Activated CD8-positive, alpha-beta T cell treated with anti-CD3 and anti-CD28 coated beads, Interleukin-2, amount 10 ng/mL, durations not matched to agents 7 days and 5 days (primary cell): Measurements from ENCODE around the gene LRMDA. TPM values are rescaled to one million over a fixed set of nuclear protein-coding genes. Genes with fewer than 3 reads are reported as not detected.
A peak's percentile ranks its signal among the peaks of the same experiment; 100 is the strongest.

Experiments used
- ATAC-seq: fragments of 150-1000 bp; cut with Tn5 transposase; one replicate; pipeline ENCODE4 v1.10.0; 2021; ENCODE audit warnings: moderate library complexity
- CTCF ChIA-PET: fragments of 350-600 bp; sonication (Branson Sonifier 250); formaldehyde crosslinking; loops from one replicate; lab custom pipeline; 2021; ENCODE audit warnings: antibody characterized with exemption; lab: Charles Lee
- POLR2A ChIA-PET: fragments of 350-600 bp; sonication (Branson Sonifier 250); formaldehyde crosslinking; loops from one replicate; lab custom pipeline; 2021; ENCODE audit warnings: antibody characterized with exemption; lab: Charles Lee
- DNase-seq: peaks from one replicate; pipeline ENCODE4 v3.0.0-alpha.2; 2020
- H3K27ac Mint-ChIP-seq: one replicate; pipeline ENCODE4 v1.8.0; 2021; ENCODE audit warnings: mild to moderate bottlenecking, mixed read lengths
- H3K27me3 Mint-ChIP-seq: one replicate; pipeline ENCODE4 v1.8.0; 2021; ENCODE audit warnings: low read depth, mixed read lengths
- H3K36me3 Mint-ChIP-seq: one replicate; pipeline ENCODE4 v1.8.0; 2021; ENCODE audit warnings: low read depth, mixed read lengths
- H3K4me1 Mint-ChIP-seq: one replicate; pipeline ENCODE4 v1.8.0; 2021; ENCODE audit warnings: low read depth, mixed read lengths
- H3K4me3 Mint-ChIP-seq: one replicate; pipeline ENCODE4 v1.8.0; 2021; ENCODE audit warnings: mild to moderate bottlenecking, mixed read lengths
- H3K9me3 Mint-ChIP-seq: one replicate; pipeline ENCODE4 v1.8.0; 2022; ENCODE audit warnings: mixed read lengths; ENCODE audit not compliant: insufficient read depth
- total RNA-seq, 2 experiments: library from RNA; stranded (reverse); gene quantifications; one replicate each; pipeline ENCODE4 v1.2.3, GENCODE V29; 2021

LRMDA gene
- total RNA-seq, 2 experiments from 2014 or later: not detected

DNA sequence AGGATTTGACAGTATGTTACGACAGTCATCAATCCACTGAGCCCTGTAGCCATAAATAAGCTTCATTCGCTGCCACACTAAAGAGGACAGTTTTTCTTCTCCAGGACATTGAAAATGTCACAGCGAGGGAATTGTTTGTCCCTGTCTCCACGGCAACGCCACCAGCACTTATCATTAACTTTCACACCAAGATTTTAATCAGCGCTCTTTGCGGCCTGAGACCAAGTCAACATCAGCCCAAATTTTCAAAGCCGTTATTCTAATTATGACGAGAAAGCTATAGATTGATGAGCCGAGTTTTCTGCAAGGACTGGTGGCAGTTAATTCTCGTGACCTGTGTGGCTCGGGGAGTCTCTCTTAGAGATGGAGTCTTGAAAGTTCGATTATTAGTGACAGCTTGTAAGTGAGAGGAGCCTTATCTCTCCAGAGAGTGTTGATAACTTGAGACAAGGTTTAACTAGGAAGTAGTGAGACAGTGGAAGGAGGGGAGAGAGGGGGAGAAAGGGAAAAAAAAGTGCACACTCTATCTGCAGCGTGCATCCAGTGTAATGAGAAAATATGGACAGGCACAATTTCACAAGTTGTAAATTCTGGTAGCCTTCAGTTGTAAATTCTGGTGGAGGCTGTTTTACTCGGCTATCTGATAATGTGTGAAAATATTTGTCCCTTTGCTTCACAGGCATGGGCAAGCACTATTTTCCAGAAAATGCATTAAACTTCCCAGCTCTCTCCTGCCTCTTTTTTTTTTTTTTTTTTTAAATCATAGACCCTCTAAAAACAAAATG lies 473.3 kb downstream of the LRMDA start:
- POLR2A ChIA-PET: no interaction called here
- CTCF ChIA-PET: no interaction called here

DNA sequence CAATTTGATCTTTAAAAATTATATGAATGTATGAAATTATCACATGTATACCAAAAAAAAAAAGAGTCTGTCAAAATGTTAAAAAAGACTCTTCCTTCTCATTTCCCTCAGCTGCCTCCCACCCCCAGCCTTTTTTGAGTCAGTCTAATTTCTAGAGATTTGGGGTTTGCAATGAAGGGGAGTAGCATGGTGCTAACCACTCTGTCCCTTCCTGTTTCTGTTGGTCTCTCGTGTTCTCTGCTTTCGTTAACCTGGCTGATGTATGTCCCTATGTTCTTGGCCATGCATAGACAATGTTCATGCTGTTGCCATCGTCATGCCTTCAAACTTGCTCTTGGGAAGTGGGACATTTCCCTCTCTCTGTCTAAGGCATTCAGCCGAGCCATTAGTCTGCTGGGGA lies 474.1 kb downstream of the LRMDA start:
- no peak overlapping the region for H3K27ac Mint-ChIP-seq
- ChIA-PET CTCF (no interaction called here), POLR2A (no interaction called here)
- DNase-seq: no peak
- no peak for ATAC-seq
- H3K4me1 Mint-ChIP-seq: no peaks in the 10 kb centered on the region
- H3K36me3 Mint-ChIP-seq: no peaks in the 10 kb centered on the region
- H3K4me3 Mint-ChIP-seq: no peak overlapping the region
- no peaks in the 10 kb centered on the region for H3K9me3 Mint-ChIP-seq
- peaks cover 15% of the 10 kb centered on the region for H3K27me3 Mint-ChIP-seq

More for the DNA sequence above, 473.3 kb downstream of the LRMDA start:
- DNase-seq: no peak
- no peak for ATAC-seq
- H3K27me3 Mint-ChIP-seq: peaks cover 15% of the 10 kb centered on the region
- H3K4me3 Mint-ChIP-seq: no peak overlapping the region
- H3K27ac Mint-ChIP-seq: no peak overlapping the region
- no peaks in the 10 kb centered on the region for H3K9me3 Mint-ChIP-seq
- H3K4me1 Mint-ChIP-seq: no peaks in the 10 kb centered on the region
- H3K36me3 Mint-ChIP-seq: no peaks in the 10 kb centered on the region

- no peaks in the 10 kb centered on the region for H3K36me3 Mint-ChIP-seq
- DNase-seq (no peak), ATAC-seq (no peak)
- no peak overlapping the region for H3K4me3 Mint-ChIP-seq
- H3K27ac Mint-ChIP-seq: no peak overlapping the region
- H3K9me3 Mint-ChIP-seq: no peaks in the 10 kb centered on the region
- ChIA-PET CTCF (no interaction called here), POLR2A (no interaction called here)
- H3K4me1 Mint-ChIP-seq: no peaks in the 10 kb centered on the region
- H3K27me3 Mint-ChIP-seq: peaks cover 5% of the 10 kb centered on the region
These were observed 478.6 kb downstream of the LRMDA start for GRCh38 chr10:75910032-75910431.

- H3K36me3 Mint-ChIP-seq: no peaks in the 10 kb centered on the region
- H3K27ac Mint-ChIP-seq: no peak overlapping the region
- no peaks in the 10 kb centered on the region for H3K27me3 Mint-ChIP-seq
- DNase-seq: no peak
- CTCF ChIA-PET: no interaction called here
- no peaks in the 10 kb centered on the region for H3K9me3 Mint-ChIP-seq
- H3K4me1 Mint-ChIP-seq: no peaks in the 10 kb centered on the region
- POLR2A ChIA-PET: no interaction called here
- ATAC-seq: no peak
- H3K4me3 Mint-ChIP-seq: no peak overlapping the region
These were observed 480.0 kb downstream of the LRMDA start for GRCh38 chr10:75911426-75911825.

- Mint-ChIP-seq H3K27ac (no peak overlapping the region), H3K4me3 (no peak overlapping the region), H3K4me1 (no peaks in the 10 kb centered on the region), H3K27me3 (no peaks in the 10 kb centered on the region), H3K36me3 (no peaks in the 10 kb centered on the region), H3K9me3 (no peaks in the 10 kb centered on the region)
- ChIA-PET CTCF (no interaction called here), POLR2A (no interaction called here)
- DNase-seq (no peak), ATAC-seq (no peak)
These were observed 485.5 kb downstream of the LRMDA start for GRCh38 chr10:75916906-75917305.

GRCh38 chr10:75919913-75920312 lies 488.5 kb downstream of the LRMDA start:
- peaks cover 4% of the 10 kb centered on the region for H3K27me3 Mint-ChIP-seq
- no peaks in the 10 kb centered on the region for H3K9me3 Mint-ChIP-seq
- H3K36me3 Mint-ChIP-seq: no peaks in the 10 kb centered on the region
- no peak overlapping the region for H3K4me3 Mint-ChIP-seq
- no peak overlapping the region for H3K27ac Mint-ChIP-seq
- ATAC-seq (no peak), DNase-seq (no peak)
- ChIA-PET CTCF (no interaction called here), POLR2A (no interaction called here)
- no peaks in the 10 kb centered on the region for H3K4me1 Mint-ChIP-seq

DNA sequence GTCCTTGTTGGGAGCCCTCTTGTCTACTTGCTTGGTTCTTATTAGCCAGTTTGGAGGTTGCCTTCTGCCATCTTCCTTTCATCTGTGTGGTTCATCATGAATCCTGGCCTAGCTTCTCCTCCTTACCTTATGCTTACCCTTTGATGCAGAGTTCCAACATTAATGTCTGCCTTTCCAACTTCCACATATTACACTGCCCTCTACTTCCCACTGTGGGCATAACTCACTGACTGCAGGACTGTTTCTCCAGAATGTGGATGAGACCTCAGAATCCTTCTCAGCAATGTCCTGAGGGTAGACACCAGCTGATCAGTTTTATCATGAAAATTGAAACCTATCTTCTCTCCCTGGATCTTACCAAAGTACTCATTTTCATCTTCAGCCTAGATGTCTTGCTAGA lies 491.0 kb downstream of the LRMDA start:
- peaks cover 4% of the 10 kb centered on the region for H3K27me3 Mint-ChIP-seq
- ATAC-seq: no peak

GRCh38 chr10:75924309-75924902 lies 493.0 kb downstream of the LRMDA start:
- Mint-ChIP-seq H3K27ac (no peak overlapping the region), H3K27me3 (peaks cover 4% of the 10 kb centered on the region), H3K9me3 (no peaks in the 10 kb centered on the region), H3K4me3 (no peak overlapping the region), H3K36me3 (no peaks in the 10 kb centered on the region), H3K4me1 (no peaks in the 10 kb centered on the region)
- POLR2A ChIA-PET: no interaction called here
- no peak for DNase-seq
- CTCF ChIA-PET: no interaction called here
- no peak for ATAC-seq

More for the DNA sequence above, 491.0 kb downstream of the LRMDA start:
- POLR2A ChIA-PET: no interaction called here
- Mint-ChIP-seq H3K36me3 (no peaks in the 10 kb centered on the region), H3K4me3 (no peak overlapping the region), H3K27ac (no peak overlapping the region), H3K9me3 (no peaks in the 10 kb centered on the region), H3K4me1 (no peaks in the 10 kb centered on the region)
- DNase-seq: no peak
- CTCF ChIA-PET: no interaction called here

DNA sequence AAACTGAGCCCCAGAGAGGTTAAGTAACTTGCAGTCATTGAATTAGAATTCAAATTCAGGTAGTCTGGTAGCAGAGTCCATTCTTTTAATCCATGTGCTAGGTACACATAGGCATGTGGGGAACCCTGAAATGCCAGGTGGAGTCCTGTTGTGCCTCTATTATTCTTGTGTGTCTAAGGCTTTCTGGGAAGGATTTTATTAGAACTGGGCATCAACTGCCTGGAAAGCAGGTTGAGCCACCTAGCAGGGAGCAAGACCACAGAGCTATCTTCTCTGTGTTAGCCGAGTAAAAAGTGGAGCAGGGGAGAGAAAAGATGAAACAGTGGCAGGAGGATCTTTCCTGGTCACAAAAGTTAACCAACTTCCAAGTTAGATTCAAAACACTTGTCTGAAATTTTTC lies 494.6 kb downstream of the LRMDA start:
- peaks cover 4% of the 10 kb centered on the region for H3K27me3 Mint-ChIP-seq
- no peak for DNase-seq
- POLR2A ChIA-PET: no interaction called here
- H3K36me3 Mint-ChIP-seq: no peaks in the 10 kb centered on the region
- no peak overlapping the region for H3K4me3 Mint-ChIP-seq
- CTCF ChIA-PET: no interaction called here
- no peak for ATAC-seq
- no peak overlapping the region for H3K27ac Mint-ChIP-seq
- H3K4me1 Mint-ChIP-seq: no peaks in the 10 kb centered on the region
- H3K9me3 Mint-ChIP-seq: no peaks in the 10 kb centered on the region

DNA sequence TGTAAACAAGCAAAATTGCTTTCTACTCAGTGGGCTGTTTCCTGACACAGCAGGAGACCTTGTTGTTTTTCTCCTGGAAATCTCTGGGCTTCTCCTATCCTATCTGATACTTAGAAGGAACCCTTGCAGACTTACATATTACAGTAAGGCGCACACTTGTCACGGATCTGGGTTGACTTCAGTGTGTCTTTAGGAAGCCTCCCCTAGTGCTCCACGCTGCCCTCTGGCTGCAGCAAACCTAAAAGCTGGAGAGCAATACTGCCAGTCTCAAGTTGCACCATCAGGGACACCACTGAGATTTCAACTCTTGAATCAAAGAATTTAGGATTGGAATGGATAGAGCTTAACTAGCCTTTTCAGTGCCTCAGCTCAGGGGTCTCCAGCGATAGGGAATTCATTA lies 495.3 kb downstream of the LRMDA start:
- CTCF ChIA-PET: no interaction called here
- no peaks in the 10 kb centered on the region for H3K4me1 Mint-ChIP-seq
- H3K27me3 Mint-ChIP-seq: peaks cover 4% of the 10 kb centered on the region
- H3K9me3 Mint-ChIP-seq: no peaks in the 10 kb centered on the region
- POLR2A ChIA-PET: no interaction called here
- H3K36me3 Mint-ChIP-seq: no peaks in the 10 kb centered on the region
- no peak for ATAC-seq
- no peak overlapping the region for H3K27ac Mint-ChIP-seq
- no peak overlapping the region for H3K4me3 Mint-ChIP-seq
- peak; percentile 22 for DNase-seq

DNA sequence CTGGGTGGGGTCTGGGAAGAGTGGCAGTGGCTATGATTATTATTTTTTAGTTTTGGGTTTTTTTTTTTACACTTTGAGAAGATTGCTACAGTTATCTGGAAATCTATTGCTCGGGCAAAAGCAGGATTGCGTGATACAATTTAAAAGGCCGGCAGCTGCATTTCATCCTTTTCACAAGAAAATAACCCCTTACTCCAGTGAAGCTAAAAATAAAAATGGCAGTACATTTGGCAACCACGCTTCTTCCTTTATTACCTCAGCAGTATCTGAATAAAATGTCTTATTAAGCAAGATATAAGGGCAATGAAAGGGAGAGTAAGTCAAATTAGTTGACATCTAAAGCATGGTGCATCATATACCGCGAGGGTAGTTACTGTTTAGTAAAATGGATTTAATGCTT lies 496.8 kb downstream of the LRMDA start:
- H3K9me3 Mint-ChIP-seq: no peaks in the 10 kb centered on the region
- ATAC-seq: no peak
- no peaks in the 10 kb centered on the region for H3K36me3 Mint-ChIP-seq
- DNase-seq: no peak
- CTCF ChIA-PET: no interaction called here
- POLR2A ChIA-PET: no interaction called here
- no peaks in the 10 kb centered on the region for H3K4me1 Mint-ChIP-seq
- no peak overlapping the region for H3K4me3 Mint-ChIP-seq
- peaks cover 4% of the 10 kb centered on the region for H3K27me3 Mint-ChIP-seq
- H3K27ac Mint-ChIP-seq: no peak overlapping the region

- no peak overlapping the region for H3K27ac Mint-ChIP-seq
- no peak overlapping the region for H3K4me3 Mint-ChIP-seq
- ChIA-PET CTCF (no interaction called here), POLR2A (no interaction called here)
- no peaks in the 10 kb centered on the region for H3K36me3 Mint-ChIP-seq
- DNase-seq (no peak), ATAC-seq (no peak)
- no peaks in the 10 kb centered on the region for H3K4me1 Mint-ChIP-seq
- H3K27me3 Mint-ChIP-seq: no peaks in the 10 kb centered on the region
- no peaks in the 10 kb centered on the region for H3K9me3 Mint-ChIP-seq
These were observed 498.3 kb downstream of the LRMDA start for GRCh38 chr10:75929630-75930161.
